Measurements from ENCODE around the gene GNL2.
A peak's percentile ranks its signal among the peaks of the same experiment; 100 is the strongest.

GNL2 gene

GRCh38 chr1:37595440-37596181 lies at the start of gene GNL2:
GNL2 (minus strand) TSS chr1:37595937; CDS start chr1:37595822, 115 bp downstream.
- Histone ChIP-seq H3K4me1 (ENCODE audit: control insufficient read depth, insufficient read depth, low read length, unreplicated experiment) (peaks cover 14% of the 10 kb centered on the region), H3K36me3 (ENCODE audit: insufficient read depth, low read length) (peaks cover 18% of the 10 kb centered on the region), H3K27me3 (ENCODE audit: insufficient read depth, low read length) (no peaks in the 10 kb centered on the region), H2AFZ (ENCODE audit: low read length, unreplicated experiment) (peak within 1 kb of the TSS; percentile 92), H3K27ac (ENCODE audit: low read depth, low read length) (peak within 1 kb of the TSS; percentile 70), H3K79me2 (ENCODE audit: control insufficient read depth, insufficient read depth, low read length, unreplicated experiment) (peaks cover 46% of the 10 kb centered on the region), H3K4me3 (ENCODE audit: low read depth, low read length) (peak within 1 kb of the TSS; percentile 90)

- Histone ChIP-seq H3K27ac (ENCODE audit: low read depth, low read length) (no peak overlapping the region), H3K27me3 (ENCODE audit: insufficient read depth, low read length) (peaks cover 84% of the 10 kb centered on the region), H3K36me3 (ENCODE audit: insufficient read depth, low read length) (no peaks in the 10 kb centered on the region), H3K4me1 (ENCODE audit: control insufficient read depth, insufficient read depth, low read length, unreplicated experiment) (no peaks in the 10 kb centered on the region), H3K4me3 (ENCODE audit: low read depth, low read length) (no peak overlapping the region), H2AFZ (ENCODE audit: low read length, unreplicated experiment) (no peak overlapping the region), H3K79me2 (ENCODE audit: control insufficient read depth, insufficient read depth, low read length, unreplicated experiment) (no peaks in the 10 kb centered on the region)
Observed at GRCh38 chr1:37641059-37641458, 45.3 kb upstream of the GNL2 start.

- H3K27me3 ChIP-seq (ENCODE audit: insufficient read depth, low read length) = peaks cover 97% of the 10 kb centered on the region
Observed at GRCh38 chr1:37636435-37636834, 40.7 kb upstream of the GNL2 start.

GRCh38 chr1:37634992-37635902 lies 39.5 kb upstream of the GNL2 start:
- Histone ChIP-seq H3K4me3 (ENCODE audit: low read depth, low read length) (no peak overlapping the region), H3K4me1 (ENCODE audit: control insufficient read depth, insufficient read depth, low read length, unreplicated experiment) (no peaks in the 10 kb centered on the region), H2AFZ (ENCODE audit: low read length, unreplicated experiment) (no peak overlapping the region), H3K79me2 (ENCODE audit: control insufficient read depth, insufficient read depth, low read length, unreplicated experiment) (no peaks in the 10 kb centered on the region), H3K36me3 (ENCODE audit: insufficient read depth, low read length) (no peaks in the 10 kb centered on the region), H3K27me3 (ENCODE audit: insufficient read depth, low read length) (peaks cover 97% of the 10 kb centered on the region), H3K27ac (ENCODE audit: low read depth, low read length) (no peak overlapping the region)

More at GRCh38 chr1:37636435-37636834, 40.7 kb upstream of the GNL2 start:
- no peaks in the 10 kb centered on the region for H3K4me1 ChIP-seq (ENCODE audit: control insufficient read depth, insufficient read depth, low read length, unreplicated experiment)
- no peaks in the 10 kb centered on the region for H3K36me3 ChIP-seq (ENCODE audit: insufficient read depth, low read length)
- no peaks in the 10 kb centered on the region for H3K79me2 ChIP-seq (ENCODE audit: control insufficient read depth, insufficient read depth, low read length, unreplicated experiment)
- H3K4me3 ChIP-seq (ENCODE audit: low read depth, low read length) = no peak overlapping the region
- H2AFZ ChIP-seq (ENCODE audit: low read length, unreplicated experiment) = no peak overlapping the region
- no peak overlapping the region for H3K27ac ChIP-seq (ENCODE audit: low read depth, low read length)

GRCh38 chr1:37634244-37634991 lies 38.7 kb upstream of the GNL2 start, which contains the start of gene RSPO1:
RSPO1 (minus strand) TSS chr1:37634892; CDS start chr1:37629661, 5,231 bp downstream.
- H3K79me2 ChIP-seq (ENCODE audit: control insufficient read depth, insufficient read depth, low read length, unreplicated experiment) = no peaks in the 10 kb centered on the region

GRCh38 chr1:37633938-37634243 lies 38.2 kb upstream of the GNL2 start:
- no peaks in the 10 kb centered on the region for H3K36me3 ChIP-seq (ENCODE audit: insufficient read depth, low read length)
- no peaks in the 10 kb centered on the region for H3K79me2 ChIP-seq (ENCODE audit: control insufficient read depth, insufficient read depth, low read length, unreplicated experiment)
- H3K27ac ChIP-seq (ENCODE audit: low read depth, low read length) = no peak overlapping the region
- no peaks in the 10 kb centered on the region for H3K4me1 ChIP-seq (ENCODE audit: control insufficient read depth, insufficient read depth, low read length, unreplicated experiment)
- no peak overlapping the region for H3K4me3 ChIP-seq (ENCODE audit: low read depth, low read length)
- H2AFZ ChIP-seq (ENCODE audit: low read length, unreplicated experiment) = no peak overlapping the region
- peaks cover 97% of the 10 kb centered on the region for H3K27me3 ChIP-seq (ENCODE audit: insufficient read depth, low read length)

More at GRCh38 chr1:37634244-37634991, 38.7 kb upstream of the GNL2 start, which contains the start of gene RSPO1:
- Histone ChIP-seq H3K4me3 (ENCODE audit: low read depth, low read length) (peak within 1 kb of the TSS; percentile 43; the same call in 1 of the 2 replicates), H3K4me1 (ENCODE audit: control insufficient read depth, insufficient read depth, low read length, unreplicated experiment) (no peaks in the 10 kb centered on the region), H3K27ac (ENCODE audit: low read depth, low read length) (no peak within 1 kb of the TSS), H3K36me3 (ENCODE audit: insufficient read depth, low read length) (no peaks in the 10 kb centered on the region), H3K27me3 (ENCODE audit: insufficient read depth, low read length) (peaks cover 97% of the 10 kb centered on the region), H2AFZ (ENCODE audit: low read length, unreplicated experiment) (no peak within 1 kb of the TSS)

- H3K36me3 ChIP-seq (ENCODE audit: insufficient read depth, low read length) = no peaks in the 10 kb centered on the region
- no peaks in the 10 kb centered on the region for H3K4me1 ChIP-seq (ENCODE audit: control insufficient read depth, insufficient read depth, low read length, unreplicated experiment)
- H2AFZ ChIP-seq (ENCODE audit: low read length, unreplicated experiment) = no peak overlapping the region
- H3K4me3 ChIP-seq (ENCODE audit: low read depth, low read length) = no peak overlapping the region
- no peaks in the 10 kb centered on the region for H3K79me2 ChIP-seq (ENCODE audit: control insufficient read depth, insufficient read depth, low read length, unreplicated experiment)
- H3K27ac ChIP-seq (ENCODE audit: low read depth, low read length) = no peak overlapping the region
- H3K27me3 ChIP-seq (ENCODE audit: insufficient read depth, low read length) = peaks cover 97% of the 10 kb centered on the region
Observed at GRCh38 chr1:37633040-37633937, 37.6 kb upstream of the GNL2 start.

- Histone ChIP-seq H3K4me1 (ENCODE audit: control insufficient read depth, insufficient read depth, low read length, unreplicated experiment) (no peaks in the 10 kb centered on the region), H3K27me3 (ENCODE audit: insufficient read depth, low read length) (peaks cover 96% of the 10 kb centered on the region), H2AFZ (ENCODE audit: low read length, unreplicated experiment) (no peak overlapping the region), H3K4me3 (ENCODE audit: low read depth, low read length) (no peak overlapping the region), H3K27ac (ENCODE audit: low read depth, low read length) (no peak overlapping the region), H3K36me3 (ENCODE audit: insufficient read depth, low read length) (no peaks in the 10 kb centered on the region), H3K79me2 (ENCODE audit: control insufficient read depth, insufficient read depth, low read length, unreplicated experiment) (no peaks in the 10 kb centered on the region)
Observed at GRCh38 chr1:37631036-37631435, 35.3 kb upstream of the GNL2 start.

GRCh38 chr1:37630426-37631028 lies 34.8 kb upstream of the GNL2 start:
- Histone ChIP-seq H3K79me2 (ENCODE audit: control insufficient read depth, insufficient read depth, low read length, unreplicated experiment) (no peaks in the 10 kb centered on the region), H3K4me1 (ENCODE audit: control insufficient read depth, insufficient read depth, low read length, unreplicated experiment) (no peaks in the 10 kb centered on the region), H3K27ac (ENCODE audit: low read depth, low read length) (no peak overlapping the region), H3K36me3 (ENCODE audit: insufficient read depth, low read length) (no peaks in the 10 kb centered on the region), H3K4me3 (ENCODE audit: low read depth, low read length) (no peak overlapping the region), H3K27me3 (ENCODE audit: insufficient read depth, low read length) (peaks cover 94% of the 10 kb centered on the region), H2AFZ (ENCODE audit: low read length, unreplicated experiment) (no peak overlapping the region)
